ENCODE results near the gene COPG2. TPM values are rescaled to one million over a fixed set of nuclear protein-coding genes. Genes with fewer than 3 reads are reported as not detected.

The COPG2 gene
- total RNA-seq, 1 experiment from 2014 or later: 77.7 TPM

- no peaks in the 10 kb centered on the region for H3K27me3 ChIP-seq (ENCODE audit: insufficient read depth, low read length)
- H2BK5ac ChIP-seq (ENCODE audit: insufficient read length, low read length): no peak overlapping the region
- no peak overlapping the region for H3K14ac ChIP-seq (ENCODE audit: insufficient read depth, low read length)
- H3K4me1 ChIP-seq (ENCODE audit: insufficient read depth, low read length): no peaks in the 10 kb centered on the region
- no peak for DNase-seq
- H3K4me2 ChIP-seq (ENCODE audit: insufficient read depth, insufficient read length, low read length): no peak overlapping the region
- no peaks in the 10 kb centered on the region for H3K23me2 ChIP-seq (ENCODE audit: insufficient read length, low read depth, low read length, poor library complexity, severe bottlenecking)
- H3K79me1 ChIP-seq (ENCODE audit: insufficient read depth, low read depth, low read length, poor library complexity, severe bottlenecking): no peaks in the 10 kb centered on the region
- Mint-ChIP-seq H3K4me1 (no peaks in the 10 kb centered on the region), H3K27ac (no peak overlapping the region), H3K27me3 (ENCODE audit: low read depth) (no peaks in the 10 kb centered on the region), H3K4me3 (no peak overlapping the region), H3K36me3 (ENCODE audit: insufficient read depth in 1 of 3, low read depth in 3 of 3) (no peaks in the 10 kb centered on the region), H3K9me3 (peaks cover 0 to 3% of the 10 kb centered on the region in 2 experiments; a peak in 3 of 5 replicates)
- H3K9me3 ChIP-seq (ENCODE audit: control insufficient read depth, low read depth, low read length): no peaks in the 10 kb centered on the region
- H3K79me2 ChIP-seq (ENCODE audit: insufficient read depth, low read length): no peaks in the 10 kb centered on the region
- H4K91ac ChIP-seq (ENCODE audit: insufficient read length, low read depth, low read length): no peak overlapping the region
- no peaks in the 10 kb centered on the region for H4K20me1 ChIP-seq (ENCODE audit: control insufficient read depth, insufficient read depth, insufficient read length)
- H3K27ac ChIP-seq (ENCODE audit: insufficient read length, low read depth, low read length): no peak overlapping the region
- no peak overlapping the region for H3K18ac ChIP-seq (ENCODE audit: insufficient read length, low read depth, low read length)
- H2BK12ac ChIP-seq (ENCODE audit: insufficient read length, low read depth, low read length): no peak overlapping the region
- H3K9ac ChIP-seq (ENCODE audit: extremely low read depth, insufficient read length, low read length): no peak overlapping the region
- H3K56ac ChIP-seq (ENCODE audit: insufficient read length, low read depth, low read length): no peak overlapping the region
- H2BK15ac ChIP-seq (ENCODE audit: low read depth, low read length): no peak overlapping the region
- H3T11ph ChIP-seq (ENCODE audit: low read length): no peak overlapping the region
- H2AK5ac ChIP-seq (ENCODE audit: insufficient read length, low read length): no peak overlapping the region
- no peak overlapping the region for H2BK120ac ChIP-seq (ENCODE audit: low read depth, low read length, poor library complexity, severe bottlenecking)
- no peak overlapping the region for H2BK20ac ChIP-seq (ENCODE audit: low read depth, low read length, poor library complexity, severe bottlenecking)
- no peak overlapping the region for H4K8ac ChIP-seq (replicated peaks; ENCODE audit: insufficient read length, low read depth, low read length)
- no CpG with 5 or more reads among the region's 1 CpG for WGBS (ENCODE audit: extremely low coverage, insufficient read length, low lambda C conversion rate)
- no peak overlapping the region for H2AFZ ChIP-seq (ENCODE audit: low read length)
- H3K4ac ChIP-seq (ENCODE audit: low read depth, low read length): no peak overlapping the region
- TF ChIP-seq CTCF (conservative IDR thresholded peaks at IDR 0.05): no peak
- no peak overlapping the region for H4K5ac ChIP-seq (ENCODE audit: insufficient read length, low read depth, low read length)
- no peak overlapping the region for H3K23ac ChIP-seq (ENCODE audit: insufficient read length, low read depth, low read length)
These were observed 32.2 kb upstream of the COPG2 start for GRCh38 chr7:130700760-130701159.
